Motor neuron (in vitro differentiated cells): ENCODE measurements around the gene RHOT2. TPM values are rescaled to one million over a fixed set of nuclear protein-coding genes. Genes with fewer than 3 reads are reported as not detected.

Source experiments
- ATAC-seq, 8 experiments: fragments of 200-7000 bp; cut with Tn5 transposase; replicated peaks in 6 of 8; 2 replicates each; pipeline ENCODE4 v1.8.0; 2021; ENCODE audit warnings: mild to moderate bottlenecking in 8 of 8, moderate library complexity in 8 of 8
- H3K27ac ChIP-seq, 2 donors: fragments of 250-450 bp; sonication (Bioruptor Pico); 2 replicates each; pipeline ENCODE4 v1.9.0; 2021; ENCODE audit warnings: antibody characterized with exemption in 2 of 2, mild to moderate bottlenecking in 2 of 2, moderate library complexity in 1 of 2
- H3K4me1 ChIP-seq, 2 donors: fragments of 250-450 bp; sonication (Bioruptor Pico); replicated peaks in 1 of 2; 2 replicates each; pipeline ENCODE4 v1.6.1; 2021; ENCODE audit warnings: antibody characterized with exemption in 2 of 2, mild to moderate bottlenecking in 2 of 2, moderate library complexity in 1 of 2
- H3K4me3 ChIP-seq, 5 donors: fragments of 250-450 bp; sonication (Bioruptor Pico); 2 replicates each; pipeline ENCODE4 v1.9.0; 2021; ENCODE audit warnings: antibody characterized with exemption in 5 of 5, mild to moderate bottlenecking in 5 of 5, moderate library complexity in 4 of 5
- WGBS, 10 experiments: fragments of 450-650 bp; shearing (Covaris generic); methylation state at CpG; one replicate each; pipeline ENCODE4 v1.0.0; 2022; 5-methylcytosine and 5-hydroxymethylcytosine counted together
- in situ Hi-C, 9 experiments: fragments of 400-800 bp; cut with MboI; loops; one replicate each; pipeline ENCODE4 v1.15.0; 2021; ENCODE audit warnings: low sequenced_read_pairs in 9 of 9, low pct_unique_long_range_greater_than_20kb in 2 of 9; ENCODE audit not compliant: unreplicated experiment in 9 of 9
- total RNA-seq, 8 experiments: library from RNA; unstranded; fragments of 300-600 nt; gene quantifications; 2 replicates each; pipeline versions ENCODE4 v1.2.3 to v1.2.4, GENCODE V29; 2022

Gene RHOT2
- total RNA-seq, 8 experiments from 2014 or later, result 30.6 to 119 (median 51.7) TPM

DNA sequence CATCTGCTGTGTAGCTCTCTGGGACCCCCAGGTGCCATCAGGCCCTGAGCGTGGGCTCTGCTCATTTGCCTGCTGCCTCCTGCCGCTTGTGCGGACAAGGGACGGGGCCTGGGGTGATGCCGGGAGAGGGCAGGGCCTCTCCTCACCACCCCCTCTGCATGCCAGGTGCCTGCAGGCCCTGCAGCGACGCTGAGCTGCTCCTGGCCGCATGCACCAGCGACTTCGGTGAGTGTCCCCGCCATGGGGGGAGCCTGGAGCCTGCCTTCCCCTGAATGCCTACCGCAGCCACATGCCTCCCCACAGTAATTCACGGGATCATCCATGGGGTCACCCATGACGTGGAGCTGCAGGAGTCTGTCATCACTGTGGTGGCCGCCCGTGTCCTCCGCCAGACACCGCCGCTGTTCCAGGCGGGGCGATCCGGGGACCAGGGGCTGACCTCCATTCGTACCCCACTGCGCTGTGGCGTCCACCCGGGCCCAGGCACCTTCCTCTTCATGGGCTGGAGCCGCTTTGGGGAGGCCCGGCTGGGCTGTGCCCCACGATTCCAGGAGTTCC is 48.9 kb downstream of the RHOT2 start:
- no peak for ATAC-seq
- Histone ChIP-seq H3K27ac (peak overlapping the region; percentile 51 to 89), H3K4me1 (peaks cover 44 to 51% of the 10 kb centered on the region in 2 donors), H3K4me3 (peak overlapping the region in 4 of 5 donors; percentile 47 to 74 (median 63))
- in situ Hi-C loops, result loop anchor here in 1 of 9 experiments (25.0 kb wide), 1 partner anchor 345 kb away; the partner anchor contains the start of gene SSTR5
- WGBS, 10 experiments, result 33 to 41% methylated on average over 1 to 14 of the region's 29 CpGs; no CpG with 5 or more reads in 8 of the 10 experiments

DNA sequence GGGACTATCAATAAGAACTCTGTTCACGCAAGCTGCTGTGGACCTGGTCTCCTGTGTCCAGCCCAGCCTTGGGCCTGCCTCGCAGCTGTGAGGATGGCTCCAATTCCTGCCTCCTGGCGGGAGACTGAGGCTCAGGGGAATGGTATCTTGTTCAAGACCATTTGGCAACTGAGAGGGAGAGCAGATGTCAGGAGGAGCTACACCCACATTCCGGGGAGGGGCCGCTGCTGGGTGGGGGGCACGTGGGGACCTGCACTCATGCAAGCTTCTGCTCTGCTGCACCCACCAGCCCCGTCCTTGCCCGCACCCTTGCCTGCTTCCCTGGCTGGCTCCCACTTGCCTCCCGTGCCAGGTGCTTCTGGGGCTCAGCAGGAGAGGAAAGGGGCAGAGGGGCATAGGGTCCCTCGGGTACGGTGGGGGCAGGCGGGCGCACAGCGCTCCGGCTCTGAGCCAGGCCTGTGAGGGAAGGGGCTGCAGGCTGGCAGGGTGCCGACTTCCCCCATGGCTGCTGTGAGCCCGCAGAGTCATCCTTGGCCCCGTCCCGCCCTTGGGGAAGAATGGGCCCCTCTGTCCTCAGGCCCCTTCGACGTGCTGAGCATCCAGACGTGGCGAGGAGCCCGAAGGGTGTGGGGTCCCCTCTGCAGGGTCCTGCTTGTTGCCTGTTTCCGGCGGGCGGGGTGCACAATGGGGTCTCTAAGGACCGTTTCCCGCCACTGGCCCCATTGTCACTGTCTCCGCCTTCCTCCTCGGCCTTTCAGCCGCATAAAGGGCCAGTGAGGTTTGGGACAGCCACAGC is 49.7 kb downstream of the RHOT2 start:
- 100% methylated on average over 1 of the region's 32 CpGs; no CpG with 5 or more reads in 9 of the 10 experiments for WGBS, 10 experiments
- in situ Hi-C loops, result loop anchor here in 1 of 9 experiments (25.0 kb wide), 1 partner anchor 345 kb away; the partner anchor contains the start of gene SSTR5
- no peak for ATAC-seq
- H3K4me1 ChIP-seq, result peaks cover 45 to 53% of the 10 kb centered on the region in 2 donors
- H3K27ac ChIP-seq, result peak overlapping the region in 1 of 2 donors; percentile 97
- no peak overlapping the region for H3K4me3 ChIP-seq

DNA sequence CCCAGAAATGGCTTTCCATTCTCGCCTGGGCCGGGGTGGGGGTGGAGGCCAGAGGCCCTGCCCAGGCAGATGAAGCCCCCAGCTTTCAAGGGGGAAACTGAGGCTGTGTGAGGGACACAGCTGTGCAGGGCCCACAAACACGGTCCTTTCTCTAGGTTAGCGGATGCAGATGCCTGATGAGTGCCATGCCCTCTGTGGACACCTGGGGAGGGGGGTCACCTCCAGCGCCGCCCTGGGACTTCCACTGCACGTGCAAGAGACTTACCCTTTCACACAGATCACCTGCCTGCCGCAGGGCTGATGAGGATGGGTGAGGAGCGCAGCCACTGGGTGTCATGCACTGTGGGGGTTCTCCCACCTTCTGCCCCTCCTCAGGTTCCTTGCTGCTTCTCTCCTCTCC is 50.5 kb downstream of the RHOT2 start:
- peaks cover 45 to 53% of the 10 kb centered on the region in 2 donors for H3K4me1 ChIP-seq
- in situ Hi-C loops, result loop anchor here in 1 of 9 experiments (25.0 kb wide), 1 partner anchor 344 kb away; the partner anchor contains the start of gene SSTR5
- ATAC-seq, result no peak
- H3K27ac ChIP-seq, result peak overlapping the region in 1 of 2 donors; percentile 97
- 88 to 100% (median 97%) methylated on average over 2 to 6 of the region's 9 CpGs; no CpG with 5 or more reads in 6 of the 10 experiments for WGBS, 10 experiments
- H3K4me3 ChIP-seq, result no peak overlapping the region

DNA sequence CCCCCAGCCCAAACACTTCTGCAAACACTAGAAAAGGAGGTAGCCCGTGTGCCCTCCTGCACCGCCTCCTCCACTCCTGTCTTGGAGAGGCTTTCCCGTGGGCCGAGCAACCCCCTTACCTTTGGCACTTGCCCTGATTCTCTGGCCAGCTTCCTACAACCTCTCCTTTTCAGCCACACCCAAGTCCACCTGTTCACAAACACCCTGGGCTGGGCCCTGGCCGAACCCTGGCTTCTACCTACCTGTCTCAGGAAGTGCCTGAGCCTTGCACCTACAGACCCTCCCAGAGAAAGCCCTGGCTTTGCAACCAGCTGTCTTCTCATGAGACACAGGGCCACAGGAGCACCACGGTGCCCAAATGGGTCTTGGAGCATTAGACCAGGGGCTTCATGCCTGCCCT is 51.0 kb downstream of the RHOT2 start:
- Histone ChIP-seq H3K4me3 (peak overlapping the region in 2 of 5 donors; percentile 59 to 99), H3K4me1 (peaks cover 45 to 53% of the 10 kb centered on the region in 2 donors), H3K27ac (peak overlapping the region; percentile 94 to 97)
- in situ Hi-C loops, result loop anchor here in 1 of 9 experiments (25.0 kb wide), 1 partner anchor 343 kb away; the partner anchor contains the start of gene SSTR5
- WGBS, 10 experiments, result 40 to 100% (median 96%) methylated on average over 1 to 4 of the region's 6 CpGs; no CpG with 5 or more reads in 7 of the 10 experiments
- no peak for ATAC-seq

DNA sequence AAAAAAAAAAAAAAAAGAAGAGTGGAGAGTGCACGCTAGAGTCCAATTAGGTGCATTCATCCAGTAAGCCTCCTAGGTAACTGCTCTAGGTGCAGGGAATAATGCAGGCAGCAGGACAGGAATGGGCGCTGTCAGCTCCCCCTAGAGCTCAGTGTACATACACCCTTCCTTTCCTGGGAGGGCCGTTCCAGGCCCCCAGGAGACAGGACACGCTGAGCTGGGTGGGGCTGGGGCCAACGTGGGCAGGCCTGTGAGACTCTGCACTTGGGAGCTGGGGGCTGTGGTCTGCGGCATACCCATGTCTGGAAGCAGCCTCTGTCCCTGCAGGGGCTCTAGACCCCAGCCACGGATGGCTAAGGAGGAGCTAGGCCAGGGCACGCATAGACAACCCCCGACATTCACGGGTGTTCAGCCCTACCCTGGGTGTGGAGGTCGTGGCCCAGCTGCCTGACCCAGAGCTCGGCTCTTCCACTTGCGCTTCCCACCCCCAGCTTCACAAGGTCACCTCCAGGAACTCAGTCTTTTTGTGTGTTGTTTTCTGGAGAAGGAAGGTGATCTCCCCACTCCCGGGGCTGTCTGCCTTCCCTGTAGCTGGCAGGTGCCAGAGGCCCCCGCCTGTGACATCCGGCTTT is 52.0 kb downstream of the RHOT2 start:
- in situ Hi-C loops, result loop anchor here in 1 of 9 experiments (25.0 kb wide), 1 partner anchor 342 kb away; the partner anchor contains the start of gene SSTR5
- peak in 5 of 8 experiments; percentile 0 to 6 (median 4) for ATAC-seq
- Histone ChIP-seq H3K4me3 (peak overlapping the region; percentile 59 to 99 (median 77)), H3K27ac (peak overlapping the region; percentile 94 to 97), H3K4me1 (peaks cover 45 to 46% of the 10 kb centered on the region in 2 donors)
- WGBS, 10 experiments, result 0 to 20% (median 8%) methylated on average over 1 to 2 of the region's 16 CpGs; no CpG with 5 or more reads in 4 of the 10 experiments

DNA sequence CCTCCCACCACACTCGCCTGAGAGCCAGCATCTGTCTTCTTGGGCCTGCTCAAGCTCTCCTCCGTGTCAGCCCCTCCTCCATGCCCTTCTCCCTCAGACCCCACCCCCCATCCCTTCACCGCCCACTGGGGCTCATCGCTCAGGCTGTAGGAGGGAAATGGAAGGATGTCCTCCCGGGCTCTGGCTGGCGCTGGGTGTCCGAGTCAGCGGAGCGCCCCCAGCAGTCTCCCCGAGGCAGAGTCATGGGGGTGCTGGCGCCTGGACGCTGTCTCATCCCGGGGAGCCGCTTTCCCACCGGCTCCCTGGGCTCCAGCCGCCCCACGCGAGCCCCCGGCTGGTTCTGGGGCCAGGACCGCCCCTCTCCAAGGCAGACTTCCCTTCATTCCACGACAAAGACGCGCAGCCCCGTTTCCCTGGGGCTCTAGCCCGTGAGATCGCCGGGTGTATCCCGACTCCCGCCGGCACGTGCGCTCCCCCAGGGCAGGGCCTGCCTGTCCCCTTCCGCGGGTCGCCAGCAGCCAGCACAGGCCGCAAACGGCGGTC is 52.6 kb downstream of the RHOT2 start:
- Histone ChIP-seq H3K4me3 (peak overlapping the region; percentile 59 to 99 (median 77)), H3K27ac (peak overlapping the region; percentile 94 to 97), H3K4me1 (peaks cover 45 to 46% of the 10 kb centered on the region in 2 donors)
- 0% methylated on average over 5 of the region's 38 CpGs; no CpG with 5 or more reads in 9 of the 10 experiments for WGBS, 10 experiments
- ATAC-seq, result peak; percentile 5 to 61 (median 48)
- in situ Hi-C loops, result loop anchor here in 1 of 9 experiments (25.0 kb wide), 1 partner anchor 342 kb away; the partner anchor contains the start of gene SSTR5

DNA sequence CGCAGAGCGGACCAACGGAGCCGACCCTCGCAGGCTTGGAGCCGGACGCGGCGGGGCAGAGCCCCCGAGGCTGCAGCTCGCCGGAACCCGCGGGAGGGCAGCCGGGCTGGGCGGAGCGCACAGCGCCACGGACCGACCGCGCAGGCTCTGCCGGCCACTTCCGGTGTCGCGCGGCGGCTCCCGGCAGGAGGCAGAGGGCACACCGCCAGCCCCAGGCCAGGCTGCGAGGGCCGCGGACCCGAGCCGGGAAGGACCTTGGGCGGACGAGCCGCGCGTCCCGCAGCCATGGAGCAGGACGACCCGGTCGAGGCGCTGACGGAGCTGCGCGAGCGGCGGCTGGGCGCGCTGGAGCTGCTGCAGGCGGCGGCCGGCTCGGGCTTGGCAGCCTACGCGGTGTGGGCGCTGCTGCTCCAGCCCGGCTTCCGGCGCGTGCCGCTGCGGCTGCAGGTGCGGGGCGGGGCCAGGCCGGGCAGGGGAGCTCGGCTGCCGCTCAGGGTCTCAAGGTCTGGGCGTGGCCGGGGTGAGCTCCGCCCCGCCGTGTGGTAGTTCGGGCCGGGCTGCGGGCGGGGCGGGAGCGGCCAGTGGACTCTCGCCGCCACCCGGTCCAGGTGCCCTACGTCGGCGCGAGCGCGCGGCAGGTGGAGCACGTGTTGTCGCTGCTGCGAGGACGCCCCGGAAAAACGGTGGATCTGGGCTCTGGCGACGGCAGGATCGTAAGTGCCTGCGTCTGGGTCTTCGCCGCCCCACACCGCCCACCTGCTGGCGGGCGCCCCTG is 53.2 kb downstream of the RHOT2 start, which contains the start of gene ANTKMT:
Gene ANTKMT (plus strand): TSS at position 157 of the 775 bp plus-strand sequence. CDS start 129 bp downstream, at position 286.
- in situ Hi-C loops, result loop anchor here in 1 of 9 experiments (25.0 kb wide), 1 partner anchor 341 kb away; the partner anchor contains the start of gene SSTR5
- Histone ChIP-seq H3K27ac (peak within 1 kb of the TSS; percentile 94 to 97), H3K4me1 (peaks cover 41 to 46% of the 10 kb centered on the region in 2 donors), H3K4me3 (peak within 1 kb of the TSS; percentile 59 to 99 (median 77))
- peak; percentile 74 to 89 (median 80) for ATAC-seq
- 0 to 19% (median 16%) methylated on average over 5 to 15 of the region's 106 CpGs; no CpG with 5 or more reads in 7 of the 10 experiments for WGBS, 10 experiments

DNA sequence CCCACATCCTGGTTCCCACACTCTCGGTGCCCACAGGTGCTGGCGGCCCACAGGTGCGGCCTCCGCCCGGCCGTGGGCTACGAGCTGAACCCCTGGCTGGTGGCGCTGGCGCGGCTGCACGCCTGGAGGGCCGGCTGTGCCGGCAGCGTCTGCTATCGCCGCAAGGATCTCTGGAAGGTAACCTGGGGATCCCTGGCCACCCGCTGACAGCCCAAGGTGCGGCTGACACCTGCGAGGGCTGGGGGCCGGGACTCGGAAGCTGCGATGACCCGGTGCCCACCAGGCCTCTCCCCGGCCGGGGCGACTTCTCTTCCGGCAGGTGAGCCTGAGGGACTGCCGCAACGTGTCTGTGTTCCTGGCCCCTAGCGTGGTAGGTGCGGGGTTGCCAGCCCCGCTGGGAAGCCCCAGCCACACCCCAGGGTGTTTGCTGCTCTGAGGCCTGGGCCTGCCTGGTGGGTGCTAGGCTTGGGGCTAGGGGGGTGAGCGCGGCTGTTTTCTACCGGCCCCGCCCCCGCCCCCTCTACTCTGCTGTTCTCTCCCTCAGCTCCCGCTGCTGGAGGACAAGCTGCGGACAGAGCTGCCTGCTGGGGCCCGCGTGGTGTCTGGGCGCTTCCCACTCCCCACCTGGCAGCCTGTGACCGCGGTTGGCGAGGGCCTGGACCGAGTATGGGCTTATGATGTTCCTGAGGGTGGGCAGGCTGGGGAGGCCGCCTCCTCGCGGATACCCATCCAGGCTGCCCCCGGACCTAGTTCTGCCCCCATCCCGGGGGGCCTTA is 54.0 kb downstream of the RHOT2 start:
- no peak for ATAC-seq
- H3K4me1 ChIP-seq, result peaks cover 33 to 43% of the 10 kb centered on the region in 2 donors
- in situ Hi-C loops, result loop anchor here in 1 of 9 experiments (25.0 kb wide), 1 partner anchor 340 kb away; the partner anchor contains the start of gene SSTR5
- peak overlapping the region; percentile 94 to 97 for H3K27ac ChIP-seq
- peak overlapping the region; percentile 59 to 99 (median 77) for H3K4me3 ChIP-seq
- WGBS, 10 experiments, result 72 to 90% methylated on average over 4 to 5 of the region's 51 CpGs; no CpG with 5 or more reads in 8 of the 10 experiments

DNA sequence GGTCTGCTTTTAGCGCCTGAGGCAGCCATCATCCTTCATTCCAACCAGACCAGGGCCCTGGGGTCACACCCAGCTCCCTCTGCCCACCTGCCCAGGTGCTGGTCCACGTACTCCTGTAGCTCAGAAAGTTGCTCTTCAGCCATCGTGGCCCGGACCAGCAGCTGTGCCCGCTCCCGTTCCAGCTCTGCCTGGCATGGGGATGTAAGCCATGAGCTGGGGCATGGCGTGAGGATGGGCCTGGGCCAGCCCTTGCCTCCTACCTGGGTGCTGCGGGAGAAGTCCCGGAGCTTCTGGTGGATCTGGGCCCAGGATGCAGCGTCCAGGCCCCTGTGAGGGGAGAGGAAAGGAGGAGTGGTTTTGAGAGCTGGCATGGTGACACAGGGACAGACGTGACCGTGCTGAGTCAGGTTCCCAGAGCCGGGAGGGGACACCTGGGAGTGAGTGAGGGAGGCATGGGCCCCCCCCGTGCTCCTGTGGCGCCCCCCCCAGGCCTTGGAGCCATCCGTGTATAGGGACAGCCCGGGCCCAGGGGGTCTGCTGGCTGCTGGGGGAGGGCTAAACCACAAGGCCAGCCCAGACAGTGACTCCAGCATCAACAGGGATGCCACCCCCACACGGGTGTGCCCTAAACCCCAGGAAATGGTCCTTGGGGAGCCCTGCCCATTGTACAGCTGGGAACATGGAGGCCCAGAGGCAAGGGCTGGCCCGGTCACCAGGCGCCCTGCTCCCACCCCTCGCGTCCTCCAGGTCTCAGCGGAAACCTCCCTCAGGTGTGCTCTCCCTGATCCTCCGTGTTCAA is 55.1 kb downstream of the RHOT2 start:
- no peak overlapping the region for H3K4me3 ChIP-seq
- H3K4me1 ChIP-seq, result peaks cover 23 to 32% of the 10 kb centered on the region in 2 donors
- in situ Hi-C loops, result loop anchor here in 1 of 9 experiments (25.0 kb wide), 1 partner anchor 339 kb away; the partner anchor contains the start of gene SSTR5
- 20 to 100% (median 100%) methylated on average over 1 to 4 of the region's 24 CpGs; no CpG with 5 or more reads in 3 of the 10 experiments for WGBS, 10 experiments
- no peak for ATAC-seq
- H3K27ac ChIP-seq, result no peak overlapping the region

DNA sequence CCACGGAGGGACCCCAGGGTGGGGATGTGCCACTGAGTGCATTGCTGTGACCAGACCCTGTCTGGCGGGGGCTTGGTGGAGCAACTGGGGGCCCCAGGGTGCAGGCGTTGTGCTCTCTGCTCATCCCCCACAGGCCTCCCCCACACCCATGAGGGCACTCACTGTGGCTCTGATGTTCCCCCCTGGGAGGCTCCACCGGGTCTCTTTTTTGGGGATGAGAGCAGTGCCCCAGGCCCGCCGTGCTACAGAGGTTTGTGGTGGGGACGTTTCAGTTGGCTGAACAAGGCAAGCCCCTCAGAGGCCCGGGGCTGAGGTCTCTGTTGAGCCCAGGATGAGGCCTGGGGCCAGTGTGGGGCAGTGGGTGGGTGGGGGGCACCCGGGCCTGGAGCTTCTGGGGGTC is 55.8 kb downstream of the RHOT2 start:
- Histone ChIP-seq H3K4me1 (peaks cover 16 to 27% of the 10 kb centered on the region in 2 donors), H3K27ac (no peak overlapping the region), H3K4me3 (no peak overlapping the region)
- no peak for ATAC-seq
- in situ Hi-C loops, result loop anchor here in 1 of 9 experiments (25.0 kb wide), 1 partner anchor 339 kb away; the partner anchor contains the start of gene SSTR5
- 82% methylated on average over 3 of the region's 9 CpGs; no CpG with 5 or more reads in 9 of the 10 experiments for WGBS, 10 experiments
